H1 (cell line): Measurements from ENCODE around the gene GOLGA3. TPM values are rescaled to one million over a fixed set of nuclear protein-coding genes. Genes with fewer than 3 reads are reported as not detected.

Experiments
- CTCF ChIA-PET: fragments of 300-600 bp; sonication (Branson Sonifier 250); formaldehyde crosslinking; loops from one replicate; lab custom pipeline; 2021; ENCODE audit not compliant: partially characterized antibody; lab: Charles Lee
- POLR2A ChIA-PET: fragments of 300-600 bp; sonication (Branson Sonifier 250); formaldehyde crosslinking; loops from one replicate; lab custom pipeline; 2021; ENCODE audit warnings: inconsistent platforms; ENCODE audit not compliant: partially characterized antibody; lab: Charles Lee
- DNase-seq, 2 experiments: peaks; one replicate each; pipeline versions ENCODE4 v3.0.0 to v3.0.0-alpha.2; 2010 to 2022; ENCODE audit warnings: low spot score in 2 of 2, low read depth in 1 of 2, mixed read lengths in 1 of 2
- FAIRE-seq: peaks from 2 replicates; lab custom pipeline; 2011; peaks lifted over from hg19 to GRCh38; lab: Jason Lieb, UNC
- H2AFZ ChIP-seq: 2 replicates; pipeline ENCODE4 v1.8.1; 2012; ENCODE audit warnings: low read length, inconsistent platforms
- H2AK5ac ChIP-seq: 2 replicates; pipeline ENCODE4 v1.6.1; 2013; ENCODE audit warnings: low read depth, low read length
- H2BK120ac ChIP-seq: replicated peaks from 2 replicates; pipeline ENCODE3; 2013; ENCODE audit warnings: low read depth, low read length, inconsistent platforms
- H2BK12ac ChIP-seq: 2 replicates; pipeline ENCODE4 v1.6.1; 2013; ENCODE audit warnings: low read depth, low read length
- H2BK15ac ChIP-seq: 2 replicates; pipeline ENCODE4 v1.6.1; 2013; ENCODE audit warnings: low read length
- H2BK20ac ChIP-seq: 2 replicates; pipeline ENCODE4 v1.6.1; 2013; ENCODE audit warnings: low read length
- H2BK5ac ChIP-seq: 2 replicates; pipeline ENCODE4 v1.6.1; 2013; ENCODE audit warnings: low read depth, low read length
- H3K14ac ChIP-seq: 2 replicates; pipeline ENCODE4 v1.6.1; 2013; ENCODE audit warnings: inconsistent platforms; ENCODE audit not compliant: insufficient read length
- H3K18ac ChIP-seq: 2 replicates; pipeline ENCODE4 v1.6.1; 2013; ENCODE audit warnings: low read length; ENCODE audit errors: extremely low read depth
- H3K23ac ChIP-seq: 2 replicates; pipeline ENCODE4 v1.6.1; 2013; ENCODE audit warnings: inconsistent platforms; ENCODE audit not compliant: insufficient read length
- H3K23me2 ChIP-seq: 2 replicates; pipeline ENCODE4 v1.6.1; 2013; ENCODE audit warnings: low read depth, low read length
- H3K27ac ChIP-seq: 2 replicates; pipeline ENCODE4 v1.6.1; 2011; ENCODE audit warnings: low read depth, low read length, inconsistent platforms
- H3K27me3 ChIP-seq, 4 experiments: replicated peaks in 1 of 4; 1 replicate in 1 of 4; 2 replicates in 3 of 4; pipeline versions ENCODE4 v1.6.1 to v1.8.1; 2011 to 2013; ENCODE audit warnings: low read length in 3 of 4, mild to moderate bottlenecking in 3 of 4, inconsistent platforms in 2 of 4, mixed read lengths in 2 of 4, moderate library complexity in 1 of 4; ENCODE audit not compliant: control insufficient read depth in 3 of 4, insufficient read depth in 3 of 4; ENCODE audit errors: extremely low read depth in 1 of 4
- H3K36me3 ChIP-seq, 4 experiments: 2 replicates each; pipeline versions ENCODE4 v1.6.1 to v1.8.1; 2011 to 2013; ENCODE audit warnings: mild to moderate bottlenecking in 4 of 4, low read length in 3 of 4, moderate library complexity in 2 of 4, control low read depth in 1 of 4, inconsistent platforms in 1 of 4; ENCODE audit not compliant: insufficient read depth in 4 of 4, control insufficient read depth in 2 of 4
- H3K4ac ChIP-seq: replicated peaks from 2 replicates; pipeline ENCODE3; 2013; ENCODE audit warnings: low read length, low read depth, mixed read lengths, inconsistent platforms; ENCODE audit not compliant: insufficient read length
- H3K4me1 ChIP-seq, 4 experiments: replicated peaks in 1 of 4; 1 replicate in 1 of 4; 2 replicates in 3 of 4; pipeline versions ENCODE4 v1.6.1 to v1.8.1; 2011 to 2013; ENCODE audit warnings: low read length in 3 of 4, inconsistent platforms in 2 of 4, mixed read lengths in 1 of 4; ENCODE audit not compliant: insufficient read depth in 4 of 4, control insufficient read depth in 3 of 4
- H3K4me2 ChIP-seq, 2 experiments: 2 replicates each; pipeline versions ENCODE4 v1.6.1 to v1.8.1; 2011 to 2013; ENCODE audit warnings: low read depth in 2 of 2, low read length in 2 of 2, control low read depth in 1 of 2, inconsistent platforms in 1 of 2, mild to moderate bottlenecking in 1 of 2; ENCODE audit not compliant: insufficient read depth in 1 of 2
- H3K4me3 ChIP-seq, 4 experiments: fragments of 200-600, 300-600 bp in 1 of 4; sonication (generic), shearing (Covaris generic), sonication (Bioruptor Twin) in 1 of 4; 2 replicates each; pipeline versions ENCODE4 v1.5.1 to v1.8.1; 2011 to 2016; ENCODE audit warnings: low read length in 4 of 4, low read depth in 3 of 4, control low read depth in 2 of 4, inconsistent platforms in 2 of 4, mild to moderate bottlenecking in 2 of 4, mixed read lengths in 1 of 4, moderate library complexity in 1 of 4; ENCODE audit not compliant: insufficient read depth in 2 of 4; ENCODE audit errors: extremely low read depth in 1 of 4
- H3K56ac ChIP-seq: replicated peaks from 2 replicates; pipeline ENCODE3; 2013; ENCODE audit warnings: low read depth, mild to moderate bottlenecking, mixed read lengths, low read length, inconsistent platforms; ENCODE audit not compliant: insufficient read length
- H3K79me1 ChIP-seq: 2 replicates; pipeline ENCODE4 v1.6.1; 2013; ENCODE audit warnings: low read depth, low read length, control low read depth
- H3K79me2 ChIP-seq, 2 experiments: 2 replicates each; pipeline versions ENCODE4 v1.6.1 to v1.8.1; 2012 to 2013; ENCODE audit warnings: low read length in 2 of 2, mild to moderate bottlenecking in 2 of 2, inconsistent platforms in 1 of 2; ENCODE audit not compliant: insufficient read depth in 2 of 2, control insufficient read depth in 1 of 2
- H3K9ac ChIP-seq, 4 experiments: replicated peaks in 1 of 4; 1 replicate in 1 of 4; 2 replicates in 3 of 4; pipeline versions ENCODE4 v1.6.1 to v1.8.1; 2011 to 2013; ENCODE audit warnings: low read depth in 3 of 4, low read length in 3 of 4, control low read depth in 2 of 4, mild to moderate bottlenecking in 2 of 4, moderate library complexity in 2 of 4, inconsistent platforms in 1 of 4; ENCODE audit errors: extremely low read depth in 1 of 4
- H3K9me3 ChIP-seq, 2 experiments: 2 replicates each; pipeline versions ENCODE4 v1.6.1 to v1.8.1; 2012 to 2013; ENCODE audit warnings: mild to moderate bottlenecking in 2 of 2, moderate library complexity in 2 of 2, control low read depth in 1 of 2, inconsistent platforms in 1 of 2, low read depth in 1 of 2, low read length in 1 of 2, mixed read lengths in 1 of 2; ENCODE audit not compliant: insufficient read depth in 2 of 2
- H4K20me1 ChIP-seq, 2 experiments: replicated peaks in 1 of 2; 2 replicates each; pipeline versions ENCODE3 to v1.8.1; 2011 to 2013; ENCODE audit warnings: inconsistent platforms in 2 of 2, low read length in 2 of 2, mild to moderate bottlenecking in 1 of 2; ENCODE audit not compliant: insufficient read depth in 2 of 2, control insufficient read depth in 1 of 2
- H4K5ac ChIP-seq: 2 replicates; pipeline ENCODE4 v1.6.1; 2013; ENCODE audit warnings: low read length, low read depth, mixed read lengths, inconsistent platforms; ENCODE audit not compliant: insufficient read length
- H4K8ac ChIP-seq: 2 replicates; pipeline ENCODE4 v1.8.0; 2013; ENCODE audit warnings: mild to moderate bottlenecking, moderate library complexity, low read length, inconsistent platforms; ENCODE audit not compliant: insufficient read depth; ENCODE audit errors: extremely low read depth
- H4K91ac ChIP-seq: replicated peaks from 2 replicates; pipeline ENCODE3; 2013; ENCODE audit warnings: low read length, mixed read lengths, inconsistent platforms; ENCODE audit not compliant: insufficient read length
- ATF2 ChIP-seq: IDR thresholded peaks from 2 replicates; pipeline ENCODE4 v1.6.1; 2012; ENCODE audit warnings: low read length, inconsistent platforms
- BACH1 ChIP-seq: IDR thresholded peaks from 2 replicates; pipeline ENCODE4 v1.6.1; 2012; ENCODE audit warnings: low read length, improper control_type of control experiment
- BRCA1 ChIP-seq: IDR thresholded peaks from 2 replicates; pipeline ENCODE4 v1.6.1; 2012; ENCODE audit warnings: low read depth, low read length, improper control_type of control experiment
- CHD2 ChIP-seq: IDR thresholded peaks from 2 replicates; pipeline ENCODE4 v1.6.1; 2012; ENCODE audit warnings: low read length, improper control_type of control experiment
- EGR1 ChIP-seq: IDR thresholded peaks from 2 replicates; pipeline ENCODE4 v1.6.1; 2011; ENCODE audit warnings: low read depth, low read length, borderline replicate concordance
- KDM5A ChIP-seq: fragments of 200-600 bp; IDR thresholded peaks from 2 replicates; pipeline ENCODE4 v1.7.1; 2012; ENCODE audit warnings: mild to moderate bottlenecking, low read length, inconsistent platforms, mixed read lengths
- PHF8 ChIP-seq: fragments of 200-600 bp; sonication (generic); conservative IDR thresholded peaks from 2 replicates; pipeline ENCODE4 v1.7.1; 2012; ENCODE audit warnings: low read depth, mild to moderate bottlenecking, inconsistent platforms, low read length, moderate library complexity
- POU5F1 ChIP-seq: IDR thresholded peaks from 2 replicates; pipeline ENCODE4 v1.6.1; 2011; ENCODE audit warnings: low read depth, mild to moderate bottlenecking, low read length, moderate library complexity
- RBBP5 ChIP-seq: IDR thresholded peaks from 2 replicates; pipeline ENCODE4 v1.7.1; 2012; ENCODE audit warnings: low read depth, mild to moderate bottlenecking, inconsistent platforms, low read length, moderate library complexity, borderline replicate concordance
- RNF2 ChIP-seq: fragments of 200-900, 300-1000 bp; sonication (generic); IDR thresholded peaks from 2 replicates; pipeline ENCODE4 v1.7.1; 2016; ENCODE audit warnings: borderline replicate concordance, low read depth, mild to moderate bottlenecking, antibody characterized with exemption, low read length; ENCODE audit not compliant: poor library complexity, severe bottlenecking; ENCODE audit errors: missing control alignments
- SIRT6 ChIP-seq: IDR thresholded peaks from one replicate; pipeline ENCODE4 v1.7.1; 2012; ENCODE audit warnings: low read length, inconsistent platforms
- WGBS, 2 experiments: shearing (Covaris generic) in 1 of 2; methylation state at CpG; one replicate each; pipeline versions ENCODE4 v1.1.6 to v1.1.7; 2013 to 2015; ENCODE audit warnings: low lambda C conversion rate in 2 of 2, mixed read lengths in 2 of 2, inconsistent platforms in 1 of 2, low coverage in 1 of 2, missing lambda C conversion rate in 1 of 2; ENCODE audit not compliant: insufficient replicate concordance in 2 of 2, insufficient coverage in 1 of 2, insufficient read length in 1 of 2; ENCODE audit errors: extremely low coverage in 1 of 2, missing lambda C conversion rate in 1 of 2; 5-methylcytosine and 5-hydroxymethylcytosine counted together
- polyA plus RNA-seq, 7 experiments: library from polyadenylated mRNA; depleted of rRNA in 3 of 7; stranded (reverse) in 5 of 7; unstranded in 2 of 7; fragments of >200 nt in 5 of 7; fragments of 200-250 nt in 2 of 7; gene quantifications; 1 replicate in 5 of 7; 2 replicates in 1 of 7; 4 replicates in 1 of 7; pipeline versions ENCODE4 v1.2.1 to v1.2.3, GENCODE V29; 2011 to 2013; ENCODE audit warnings: missing spikeins in 2 of 7, mixed read lengths in 2 of 7
- total RNA-seq: library from RNA; stranded (reverse); fragmentation: NEBNext Ultra II Directional; extraction: Animal tissue kit (Norgen Biotek cat#: 25700); gene quantifications from 2 replicates; pipeline ENCODE4 v1.2.1, GENCODE V29; 2021

GOLGA3 gene
- total and polyA plus RNA-seq, 2 of the 8 experiments (the other 6 are each of a cell fraction or from before 2014, with no cell fraction given) = 6.4 to 33.1 TPM

- peaks cover 0 to 2% of the 10 kb centered on the region in 2 experiments for H4K20me1 ChIP-seq
- no peaks in the 10 kb centered on the region; the same call in 1 of the 2 replicates for H3K79me1 ChIP-seq
- no peak overlapping the region for H3K27ac ChIP-seq
- no peak overlapping the region for H2AK5ac ChIP-seq
- H3K23me2 ChIP-seq = no peaks in the 10 kb centered on the region
- no peak overlapping the region for H2AFZ ChIP-seq
- no peak overlapping the region for H3K14ac ChIP-seq
- ChIA-PET CTCF (interaction anchor here (0.8 to 1.5 kb wide), 2 partner anchors 16 to 269 kb away, joined by 3 to 4 read pairs; no protein-coding TSS in a partner anchor), POLR2A (no interaction called here)
- H3K79me2 ChIP-seq = no peaks in the 10 kb centered on the region
- H3K4ac ChIP-seq = no peak overlapping the region
- no peak overlapping the region; the same call in 1 of the 2 replicates for H2BK5ac ChIP-seq
- FAIRE-seq (no peak), DNase-seq (no peak)
- no peak overlapping the region for H2BK15ac ChIP-seq
- H3K36me3 ChIP-seq = peaks cover 10 to 26% (median 22%) of the 10 kb centered on the region in 4 experiments; a peak in 7 of 8 replicates
- H3K4me3 ChIP-seq = no peak overlapping the region
- no peak overlapping the region for H2BK120ac ChIP-seq
- no peaks in the 10 kb centered on the region for H3K4me1 ChIP-seq
- H3K18ac ChIP-seq = no peak overlapping the region
- no peak overlapping the region for H2BK20ac ChIP-seq
- H3K27me3 ChIP-seq = no peaks in the 10 kb centered on the region
- H4K91ac ChIP-seq = no peak overlapping the region
- H4K5ac ChIP-seq = no peak overlapping the region
- H3K23ac ChIP-seq = no peak overlapping the region
- H2BK12ac ChIP-seq = no peak overlapping the region
- no peak overlapping the region for H3K9ac ChIP-seq
- 93% methylated on average over 14 of the region's 15 CpGs; no CpG with 5 or more reads in 1 of the 2 experiments for WGBS, 2 experiments
- no peak overlapping the region for H4K8ac ChIP-seq
- no peak overlapping the region for H3K56ac ChIP-seq
- H3K4me2 ChIP-seq = no peak overlapping the region
- no peaks in the 10 kb centered on the region for H3K9me3 ChIP-seq
- TF ChIP-seq KDM5A (no peak), BRCA1 (no peak), CHD2 (no peak), EGR1 (no peak), POU5F1 (no peak), RBBP5 (no peak), RNF2 (no peak), BACH1 (no peak), PHF8 (no peak), ATF2 (no peak), SIRT6 (no peak)
These were observed 57.4 kb downstream of the GOLGA3 start for GRCh38 chr12:132771126-132771838.
